Caco-2 (cell line): ENCODE measurements around the gene NOL6. TPM values are rescaled to one million over a fixed set of nuclear protein-coding genes. Genes with fewer than 3 reads are reported as not detected.

Source experiments
- BruUV-seq: library from RNA; stranded (reverse); fragments of 400-500 nt; replicated peaks from 2 replicates; lab custom pipeline; 2021; lab: Mats Ljungman, UMichigan
- CTCF ChIA-PET: fragments of 300-600 bp; sonication (Branson Sonifier 250); formaldehyde crosslinking; loops from one replicate; lab custom pipeline; 2022; ENCODE audit warnings: antibody characterized with exemption; lab: Charles Lee
- POLR2A ChIA-PET: fragments of 300-600 bp; sonication (Branson Sonifier 250); formaldehyde crosslinking; loops from one replicate; lab custom pipeline; 2022; ENCODE audit warnings: antibody characterized with exemption; lab: Charles Lee
- DNase-seq, 2 experiments: peaks; one replicate each; pipeline versions ENCODE4 v3.0.0 to v3.0.0-alpha.2; 2020 to 2022
- H3K27me3 ChIP-seq: replicated peaks from 2 replicates; pipeline ENCODE4 v1.6.0; 2011; ENCODE audit warnings: low read length; ENCODE audit not compliant: control insufficient read depth, insufficient read depth
- H3K36me3 ChIP-seq: 2 replicates; pipeline ENCODE4 v1.5.1; 2011; ENCODE audit warnings: low read length; ENCODE audit not compliant: control insufficient read depth, insufficient read depth
- H3K4me1 ChIP-seq: fragments of 250-450 bp; sonication (Bioruptor Pico); 2 replicates; pipeline ENCODE4 v1.5.1; 2020; ENCODE audit warnings: mild to moderate bottlenecking
- H3K4me3 ChIP-seq: 2 replicates; pipeline ENCODE4 v1.5.1; 2011; ENCODE audit warnings: low read depth, mild to moderate bottlenecking, control low read depth, low read length
- H3K9me3 ChIP-seq: fragments of 250-450 bp; sonication (Bioruptor Pico); 2 replicates; pipeline ENCODE4 v1.5.1; 2020; ENCODE audit warnings: mild to moderate bottlenecking, moderate library complexity
- H3K27ac Mint-ChIP-seq: one replicate; pipeline ENCODE4 v1.8.0; 2022; ENCODE audit warnings: mixed read lengths; ENCODE audit not compliant: unreplicated experiment
- H3K27me3 Mint-ChIP-seq: one replicate; pipeline ENCODE4 v1.8.0; 2022; ENCODE audit warnings: mixed read lengths; ENCODE audit not compliant: insufficient read depth, unreplicated experiment
- H3K36me3 Mint-ChIP-seq: one replicate; pipeline ENCODE4 v1.8.0; 2022; ENCODE audit warnings: mild to moderate bottlenecking, mixed read lengths; ENCODE audit not compliant: insufficient read depth, unreplicated experiment
- H3K4me1 Mint-ChIP-seq: one replicate; pipeline ENCODE4 v1.8.0; 2022; ENCODE audit warnings: low read depth, mixed read lengths; ENCODE audit not compliant: unreplicated experiment
- H3K4me3 Mint-ChIP-seq: one replicate; pipeline ENCODE4 v1.8.0; 2022; ENCODE audit warnings: mild to moderate bottlenecking, moderate library complexity, mixed read lengths; ENCODE audit not compliant: unreplicated experiment
- H3K9me3 Mint-ChIP-seq: one replicate; pipeline ENCODE4 v1.8.0; 2022; ENCODE audit warnings: mixed read lengths; ENCODE audit not compliant: unreplicated experiment
- intact Hi-C: fragments of 100-400 bp; cut with micrococcal nuclease; formaldehyde crosslinking; loops from one replicate; pipeline ENCODE4 v1.10.0; 2022; ENCODE audit not compliant: unreplicated experiment
- total RNA-seq: library from RNA; stranded (reverse); gene quantifications from 2 replicates; pipeline ENCODE4 v1.2.3, GENCODE V29; 2022
- TF ChIP-seq, protein P1 (sequence below), 2 experiments: fragments of 200-600 bp in 1 of 2; IDR thresholded peaks; 1 replicate in 1 of 2; 2 replicates in 1 of 2; pipeline versions ENCODE4 v1.5.1 to v1.8.0; 2011 to 2022; ENCODE audit warnings: antibody characterized with exemption in 1 of 2, control low read depth in 1 of 2, inconsistent platforms in 1 of 2, low read depth in 1 of 2, low read length in 1 of 2, mild to moderate bottlenecking in 1 of 2, moderate library complexity in 1 of 2; ENCODE audit not compliant: insufficient read depth in 1 of 2, severe bottlenecking in 1 of 2, unreplicated experiment in 1 of 2

The NOL6 gene
- total RNA-seq, 1 experiment from 2014 or later, result 47.2 TPM

DNA sequence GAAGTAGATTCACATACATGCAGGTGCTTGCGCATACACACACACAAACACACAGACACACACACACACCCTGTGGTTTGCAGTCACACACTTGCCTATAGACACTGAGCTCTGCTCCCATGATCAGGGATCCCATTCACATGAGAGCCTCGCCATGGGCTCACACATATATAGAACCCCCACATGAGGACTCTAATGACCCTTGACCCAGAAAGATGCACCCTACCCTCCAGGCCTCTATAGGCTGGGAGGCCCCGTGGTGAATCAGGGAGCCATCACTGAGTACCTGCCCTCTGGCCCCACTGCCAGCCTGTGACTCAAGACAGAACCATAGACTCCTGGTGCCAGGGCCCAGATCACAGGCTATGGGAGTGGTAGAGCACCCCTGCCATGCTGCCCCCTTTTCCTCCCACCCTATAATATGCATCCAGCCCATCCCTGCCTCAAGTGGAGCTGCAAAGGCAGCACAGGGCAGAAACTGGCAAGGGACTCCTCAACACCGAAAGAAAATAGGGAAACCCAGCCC lies 23.0 kb downstream of the NOL6 start:
- H3K4me1 ChIP-seq, result peaks cover 36% of the 10 kb centered on the region
- no peaks in the 10 kb centered on the region for H3K36me3 ChIP-seq
- Mint-ChIP-seq H3K9me3 (no peaks in the 10 kb centered on the region), H3K27ac (no peak overlapping the region), H3K4me3 (no peak overlapping the region), H3K4me1 (peaks cover 24% of the 10 kb centered on the region), H3K36me3 (peaks cover 11% of the 10 kb centered on the region), H3K27me3 (no peaks in the 10 kb centered on the region)
- TF ChIP-seq, protein P1, sequence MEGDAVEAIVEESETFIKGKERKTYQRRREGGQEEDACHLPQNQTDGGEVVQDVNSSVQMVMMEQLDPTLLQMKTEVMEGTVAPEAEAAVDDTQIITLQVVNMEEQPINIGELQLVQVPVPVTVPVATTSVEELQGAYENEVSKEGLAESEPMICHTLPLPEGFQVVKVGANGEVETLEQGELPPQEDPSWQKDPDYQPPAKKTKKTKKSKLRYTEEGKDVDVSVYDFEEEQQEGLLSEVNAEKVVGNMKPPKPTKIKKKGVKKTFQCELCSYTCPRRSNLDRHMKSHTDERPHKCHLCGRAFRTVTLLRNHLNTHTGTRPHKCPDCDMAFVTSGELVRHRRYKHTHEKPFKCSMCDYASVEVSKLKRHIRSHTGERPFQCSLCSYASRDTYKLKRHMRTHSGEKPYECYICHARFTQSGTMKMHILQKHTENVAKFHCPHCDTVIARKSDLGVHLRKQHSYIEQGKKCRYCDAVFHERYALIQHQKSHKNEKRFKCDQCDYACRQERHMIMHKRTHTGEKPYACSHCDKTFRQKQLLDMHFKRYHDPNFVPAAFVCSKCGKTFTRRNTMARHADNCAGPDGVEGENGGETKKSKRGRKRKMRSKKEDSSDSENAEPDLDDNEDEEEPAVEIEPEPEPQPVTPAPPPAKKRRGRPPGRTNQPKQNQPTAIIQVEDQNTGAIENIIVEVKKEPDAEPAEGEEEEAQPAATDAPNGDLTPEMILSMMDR (IDR thresholded peaks at IDR 0.05; ENCODE audit: insufficient read depth in 1 of 2, low read depth in 1 of 2, low read length in 1 of 2, severe bottlenecking in 1 of 2, unreplicated experiment in 1 of 2), result no peak
- POLR2A ChIA-PET, result no interaction called here
- CTCF ChIA-PET, result interaction anchor here (0.6 to 3.8 kb wide), 3 partner anchors 35 to 109 kb away, joined by 11 to 32 read pairs (median 19); no protein-coding TSS in a partner anchor
- no peak for DNase-seq
- no peaks in the 10 kb centered on the region for H3K9me3 ChIP-seq
- H3K4me3 ChIP-seq, result no peak overlapping the region
- no TSS peak for BruUV-seq
- intact Hi-C loops, result no loop called here
- H3K27me3 ChIP-seq, result no peaks in the 10 kb centered on the region

DNA sequence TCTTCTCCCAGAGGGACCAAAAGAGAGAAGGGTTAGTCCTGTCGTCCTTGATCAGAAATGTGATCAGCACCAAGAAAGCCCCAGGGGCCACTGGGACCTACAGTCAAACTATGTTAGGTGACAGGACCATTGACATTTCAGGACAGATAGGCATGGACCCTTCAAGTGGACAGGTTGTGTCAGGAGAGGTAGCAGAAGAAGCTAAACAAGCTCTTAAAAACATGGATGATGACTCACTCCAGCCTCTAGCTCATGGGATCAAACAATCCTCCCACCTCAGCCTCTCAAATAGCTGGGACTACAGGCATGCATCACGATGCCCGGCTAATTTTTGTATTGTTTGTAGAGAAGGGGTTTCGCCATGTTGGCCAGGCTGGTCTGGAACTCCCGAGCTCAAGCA lies 24.0 kb downstream of the NOL6 start:
- no peaks in the 10 kb centered on the region for H3K9me3 ChIP-seq
- ChIA-PET CTCF (interaction anchor here (0.6 to 1.4 kb wide), 2 partner anchors 30 to 46 kb away, joined by 3 to 5 read pairs; no protein-coding TSS in a partner anchor), POLR2A (no interaction called here)
- no peaks in the 10 kb centered on the region for H3K27me3 ChIP-seq
- no peaks in the 10 kb centered on the region for H3K27me3 Mint-ChIP-seq
- no TSS peak for BruUV-seq
- H3K9me3 Mint-ChIP-seq, result no peaks in the 10 kb centered on the region
- H3K4me1 ChIP-seq, result peaks cover 46% of the 10 kb centered on the region
- H3K36me3 ChIP-seq, result no peaks in the 10 kb centered on the region
- TF ChIP-seq, protein P1 (IDR thresholded peaks at IDR 0.05; ENCODE audit: insufficient read depth in 1 of 2, low read depth in 1 of 2, low read length in 1 of 2, severe bottlenecking in 1 of 2, unreplicated experiment in 1 of 2), result no peak
- intact Hi-C loops, result loop anchor here (5.0 kb wide), 1 partner anchor 72 kb away; no protein-coding TSS in a partner anchor
- no peak overlapping the region for H3K4me3 Mint-ChIP-seq
- peaks cover 34% of the 10 kb centered on the region for H3K4me1 Mint-ChIP-seq
- no peak overlapping the region for H3K4me3 ChIP-seq
- no peak overlapping the region for H3K27ac Mint-ChIP-seq
- H3K36me3 Mint-ChIP-seq, result peaks cover 11% of the 10 kb centered on the region
- no peak for DNase-seq

DNA sequence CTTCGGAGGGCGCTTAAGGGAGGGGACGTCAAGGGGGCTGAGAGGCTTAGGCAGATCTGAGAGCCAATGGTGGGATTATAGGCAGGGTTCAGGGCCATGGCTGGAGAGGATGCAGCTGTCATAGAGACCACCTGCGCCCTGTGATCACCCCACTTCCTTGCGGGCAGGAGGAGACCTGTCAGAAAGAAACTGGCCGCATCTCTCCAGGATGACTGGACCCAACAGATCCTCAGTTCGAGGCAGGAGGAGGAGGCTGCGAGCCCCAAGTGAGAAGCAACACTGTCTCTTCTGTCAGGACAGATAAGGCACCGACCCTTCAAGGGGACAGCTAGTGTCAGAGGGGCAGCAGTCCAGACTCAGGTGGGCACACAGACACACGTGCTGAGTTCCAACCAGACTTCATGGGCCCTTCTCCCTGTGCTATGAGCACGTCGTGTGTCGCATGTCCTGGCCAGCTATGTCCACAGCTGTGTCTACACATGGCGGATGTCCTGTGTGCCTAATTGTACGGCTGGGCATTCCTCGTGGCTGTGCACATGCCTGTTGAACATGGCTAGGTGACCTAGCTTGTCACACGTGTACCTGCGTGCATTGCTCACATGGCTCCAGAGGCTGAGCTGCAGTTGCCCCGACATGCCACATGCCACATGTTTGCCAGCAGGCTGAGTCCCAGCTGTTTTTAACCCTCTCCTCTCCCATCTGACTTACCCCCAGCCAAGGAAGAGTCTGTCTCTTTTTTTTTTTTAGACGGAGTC lies 25.7 kb downstream of the NOL6 start:
- peak overlapping the region; percentile 77 for H3K4me3 Mint-ChIP-seq
- ChIA-PET POLR2A (interaction anchor here (1.0 to 1.2 kb wide), 3 partner anchors 12 to 63 kb away, joined by 3 to 12 read pairs (median 4); partner anchors contain the start of gene NOL6), CTCF (interaction anchor here (0.6 to 2.6 kb wide), 12 partner anchors 9 to 176 kb away, joined by 4 to 30 read pairs (median 8); partner anchors contain the start of gene NOL6)
- peak in 1 of 2 experiments; percentile 24 for DNase-seq
- no peaks in the 10 kb centered on the region for H3K9me3 Mint-ChIP-seq
- peaks cover 10% of the 10 kb centered on the region for H3K36me3 Mint-ChIP-seq
- H3K27me3 Mint-ChIP-seq, result no peaks in the 10 kb centered on the region
- peaks cover 35% of the 10 kb centered on the region for H3K4me1 Mint-ChIP-seq
- Histone ChIP-seq H3K36me3 (no peaks in the 10 kb centered on the region), H3K9me3 (no peaks in the 10 kb centered on the region), H3K4me3 (peak overlapping the region; percentile 62), H3K4me1 (peaks cover 52% of the 10 kb centered on the region), H3K27me3 (no peaks in the 10 kb centered on the region)
- no peak overlapping the region for H3K27ac Mint-ChIP-seq
- intact Hi-C loops, result loop anchor here (5.0 kb wide), 1 partner anchor 71 kb away; no protein-coding TSS in a partner anchor
- TF ChIP-seq, protein P1 (IDR thresholded peaks at IDR 0.05; ENCODE audit: insufficient read depth in 1 of 2, low read depth in 1 of 2, low read length in 1 of 2, severe bottlenecking in 1 of 2, unreplicated experiment in 1 of 2), result no peak
- no TSS peak for BruUV-seq
